Measurements from ENCODE around the gene NUBP2.

DNA sequence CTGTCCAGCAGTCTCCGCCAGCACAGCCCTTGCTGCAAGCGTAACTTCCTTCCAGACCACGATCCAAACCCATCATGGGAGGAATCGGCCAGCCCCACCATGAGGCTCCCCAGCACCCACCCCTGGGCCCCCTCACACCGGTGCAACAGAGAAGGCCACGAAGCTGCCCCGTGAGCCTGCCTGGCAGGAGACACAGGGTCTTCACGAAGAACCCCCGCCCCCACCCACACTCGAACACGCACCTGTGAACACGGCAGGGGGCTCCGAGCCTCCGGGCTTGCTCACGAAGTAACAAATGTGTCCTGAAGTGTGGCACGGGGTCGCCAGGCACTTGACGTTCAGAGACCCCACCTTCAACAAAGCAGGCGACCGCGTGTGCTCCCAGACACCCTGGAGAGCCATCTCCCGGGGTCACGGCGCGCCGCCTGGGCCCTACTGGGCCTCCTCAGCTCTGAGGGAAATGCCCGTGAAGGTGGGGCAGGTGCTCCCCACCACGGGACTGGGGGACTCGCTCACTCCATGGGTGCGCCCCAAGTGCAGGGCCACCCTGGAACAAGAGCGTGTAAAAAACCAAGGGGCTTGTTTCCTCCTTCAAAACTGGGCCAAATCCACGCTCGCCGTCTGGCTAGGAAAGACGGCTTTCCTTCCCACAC is 36.2 kb downstream of the NUBP2 start:
- TF ChIP-seq EZH2phosphoT487 (IDR thresholded peaks at IDR 0.05; ENCODE audit: borderline replicate concordance, low read depth) (no peak), MEF2A (IDR thresholded peaks at IDR 0.05; ENCODE audit: borderline replicate concordance, low read depth) (no peak), CTCF (IDR thresholded peaks at IDR 0.05) (no peak)

Data from SK-N-SH (cell line).